Measurements from ENCODE around the gene CDCA4.

Gene CDCA4

GRCh38 chr14:105020815-105021655 is at the start of gene CDCA4:
TSS of gene CDCA4 (minus strand) at chr14:105021083. CDS start at chr14:105011929, 9,154 bp downstream.
- peak; percentile 98 for DNase-seq (ENCODE audit: low read depth)
- TF ChIP-seq CTCF (IDR thresholded peaks at IDR 0.05; ENCODE audit: insufficient read depth, low read depth, low read length, missing control alignments) = no peak
- peak within 1 kb of the TSS; percentile 89 for H3K4me3 ChIP-seq (ENCODE audit: low read depth, low read length)

- no peak for TF ChIP-seq CTCF (IDR thresholded peaks at IDR 0.05; ENCODE audit: insufficient read depth, low read depth, low read length, missing control alignments)
- peak overlapping the region; percentile 57 for H3K4me3 ChIP-seq (ENCODE audit: low read depth, low read length)
- peak; percentile 96 for DNase-seq (ENCODE audit: low read depth)
Measured at GRCh38 chr14:105069871-105070759, 49.2 kb upstream of the CDCA4 start.

GRCh38 chr14:105069522-105069870 is 48.6 kb upstream of the CDCA4 start:
- TF ChIP-seq CTCF (IDR thresholded peaks at IDR 0.05; ENCODE audit: insufficient read depth, low read depth, low read length, missing control alignments) = no peak
- H3K4me3 ChIP-seq (ENCODE audit: low read depth, low read length) = peak overlapping the region; percentile 57
- DNase-seq (ENCODE audit: low read depth) = peak; percentile 45

GRCh38 chr14:105068818-105069217 is 47.9 kb upstream of the CDCA4 start:
- DNase-seq (ENCODE audit: low read depth) = peak; percentile 81
- H3K4me3 ChIP-seq (ENCODE audit: low read depth, low read length) = peak overlapping the region; percentile 57
- no peak for TF ChIP-seq CTCF (IDR thresholded peaks at IDR 0.05; ENCODE audit: insufficient read depth, low read depth, low read length, missing control alignments)

GRCh38 chr14:105067969-105068301 is 47.1 kb upstream of the CDCA4 start:
- DNase-seq (ENCODE audit: low read depth) = no peak
- TF ChIP-seq CTCF (IDR thresholded peaks at IDR 0.05; ENCODE audit: insufficient read depth, low read depth, low read length, missing control alignments) = no peak
- H3K4me3 ChIP-seq (ENCODE audit: low read depth, low read length) = peak overlapping the region; percentile 86

GRCh38 chr14:105067140-105067968 is 46.5 kb upstream of the CDCA4 start:
- no peak for TF ChIP-seq CTCF (IDR thresholded peaks at IDR 0.05; ENCODE audit: insufficient read depth, low read depth, low read length, missing control alignments)
- peak overlapping the region; percentile 86 for H3K4me3 ChIP-seq (ENCODE audit: low read depth, low read length)
- peak; percentile 86 for DNase-seq (ENCODE audit: low read depth)

Measured in GM12865 (cell line).